Liver (tissue), 9 donors: Measurements from ENCODE around the gene GNG7. TPM values are rescaled to one million over a fixed set of nuclear protein-coding genes. Genes with fewer than 3 reads are reported as not detected.

Source experiments
- DNase-seq: peaks from one replicate; pipeline ENCODE4 v3.0.0-alpha.2; 2017; ENCODE audit warnings: low spot score
- H3K27ac ChIP-seq, 2 donors: one replicate each; pipeline ENCODE4 v1.7.0; 2013; ENCODE audit warnings: inconsistent platforms in 2 of 2, low read length in 2 of 2, control low read depth in 1 of 2, low read depth in 1 of 2, mild to moderate bottlenecking in 1 of 2
- H3K27me3 ChIP-seq, 4 donors: one replicate each; pipeline versions ENCODE4 v1.6.1 to v1.7.0; 2013; ENCODE audit warnings: low read length in 3 of 4, inconsistent platforms in 1 of 4, mild to moderate bottlenecking in 1 of 4, moderate library complexity in 1 of 4; ENCODE audit not compliant: control insufficient read depth in 4 of 4, insufficient read depth in 4 of 4
- H3K36me3 ChIP-seq, 4 donors: one replicate each; pipeline versions ENCODE4 v1.6.1 to v1.7.0; 2013; ENCODE audit warnings: low read length in 3 of 4, mild to moderate bottlenecking in 3 of 4, low read depth in 1 of 4, moderate library complexity in 1 of 4; ENCODE audit not compliant: control insufficient read depth in 4 of 4, insufficient read depth in 3 of 4
- H3K4me1 ChIP-seq, 4 donors: one replicate each; pipeline versions ENCODE4 v1.6.1 to v1.7.0; 2013; ENCODE audit warnings: low read length in 3 of 4, mild to moderate bottlenecking in 3 of 4, moderate library complexity in 1 of 4; ENCODE audit not compliant: control insufficient read depth in 4 of 4, insufficient read depth in 4 of 4
- H3K4me3 ChIP-seq, 3 donors: one replicate each; pipeline versions ENCODE4 v1.6.1 to v1.7.0; 2013; ENCODE audit warnings: low read length in 3 of 3, control low read depth in 1 of 3, low read depth in 1 of 3, mild to moderate bottlenecking in 1 of 3
- H3K9ac ChIP-seq, 2 donors: one replicate each; pipeline ENCODE4 v1.7.0; 2013; ENCODE audit warnings: low read length in 2 of 2, mild to moderate bottlenecking in 2 of 2, moderate library complexity in 2 of 2, control low read depth in 1 of 2, low read depth in 1 of 2
- H3K9me3 ChIP-seq, 4 donors: one replicate each; pipeline versions ENCODE4 v1.6.1 to v1.7.0; 2013; ENCODE audit warnings: low read length in 3 of 4; ENCODE audit not compliant: control insufficient read depth in 4 of 4
- EGR1 ChIP-seq, 2 donors: IDR thresholded peaks; 2 replicates each; pipeline ENCODE4 v1.6.1; 2016 to 2018; ENCODE audit warnings: antibody characterized with exemption in 2 of 2, low read depth in 2 of 2
- FOXA1 ChIP-seq: IDR thresholded peaks from 2 replicates; pipeline ENCODE4 v1.6.1; 2016; ENCODE audit warnings: antibody characterized with exemption
- FOXA2 ChIP-seq: IDR thresholded peaks from 2 replicates; pipeline ENCODE4 v1.6.1; 2016; ENCODE audit warnings: antibody characterized with exemption
- GABPA ChIP-seq, 2 donors: IDR thresholded peaks in 1 of 2; conservative IDR thresholded peaks in 1 of 2; 2 replicates each; pipeline ENCODE4 v1.6.1; 2016; ENCODE audit warnings: antibody characterized with exemption in 2 of 2, mild to moderate bottlenecking in 1 of 2, moderate library complexity in 1 of 2
- HNF4G ChIP-seq: IDR thresholded peaks from 2 replicates; pipeline ENCODE4 v1.6.1; 2016; ENCODE audit warnings: antibody characterized with exemption
- MAX ChIP-seq: IDR thresholded peaks from 2 replicates; pipeline ENCODE4 v1.6.1; 2016; ENCODE audit warnings: antibody characterized with exemption
- NR2F2 ChIP-seq: IDR thresholded peaks from 2 replicates; pipeline ENCODE4 v1.6.1; 2016; ENCODE audit warnings: antibody characterized with exemption
- RAD21 ChIP-seq, 2 donors: IDR thresholded peaks; 2 replicates each; pipeline ENCODE4 v1.6.1; 2016; ENCODE audit warnings: antibody characterized with exemption in 2 of 2, mild to moderate bottlenecking in 2 of 2
- REST ChIP-seq: IDR thresholded peaks from 2 replicates; pipeline ENCODE4 v1.6.1; 2016; ENCODE audit warnings: antibody characterized with exemption, mild to moderate bottlenecking
- RXRA ChIP-seq, 2 donors: IDR thresholded peaks; 2 replicates each; pipeline ENCODE4 v1.6.1; 2017 to 2018; ENCODE audit warnings: antibody characterized with exemption in 2 of 2, mild to moderate bottlenecking in 1 of 2
- SP1 ChIP-seq: IDR thresholded peaks from 2 replicates; pipeline ENCODE4 v1.6.1; 2018; ENCODE audit warnings: antibody characterized with exemption, mild to moderate bottlenecking
- WGBS: extraction: QIAGEN DNeasy Blood & Tissue Kit; methylation state at CpG from one replicate; pipeline ENCODE4 v1.1.7; 2013; 5-methylcytosine and 5-hydroxymethylcytosine counted together
- polyA plus RNA-seq, 2 donors: library from polyadenylated mRNA; stranded (reverse) in 1 of 2; unstranded in 1 of 2; fragments of 200-250 nt in 1 of 2; fragments of >200 nt in 1 of 2; fragmentation: Nextera tagmentation in 1 of 2; extraction: Ambion mirVana in 1 of 2; gene quantifications; one replicate each; pipeline versions ENCODE4 v1.2.1 to v1.2.3, GENCODE V29; 2013 to 2015
- total RNA-seq, 2 donors: library from RNA; depleted of rRNA; stranded (reverse); fragments of >200 nt; gene quantifications; one replicate each; pipeline ENCODE4 v1.2.3, GENCODE V29; 2014
- TF ChIP-seq, protein P1 (sequence below): IDR thresholded peaks from 2 replicates; pipeline ENCODE4 v1.6.1; 2016; ENCODE audit warnings: antibody characterized with exemption
- TF ChIP-seq, protein P2 (sequence below): fragments of 150-350 bp; IDR thresholded peaks from 2 replicates; pipeline ENCODE4 v1.5.1; 2017; ENCODE audit warnings: improper control_type of control experiment, low read depth, low read length; ENCODE audit not compliant: missing input control
- TF ChIP-seq, protein P3 (sequence below): IDR thresholded peaks from 2 replicates; pipeline ENCODE4 v1.6.1; 2016; ENCODE audit warnings: antibody characterized with exemption
- donor health status: healthy.
- donor health status: healthy.
- donor health status: healthy.
- donor health status: healthy.
- donor health status: healthy.

GNG7 gene
- total and polyA plus RNA-seq, 4 donors, result 0.75 to 1.9 (median 1.1) TPM

GRCh38 chr19:2743099-2743498 lies 40.6 kb upstream of the GNG7 start:
- H3K9ac ChIP-seq, result no peak overlapping the region
- no peaks in the 10 kb centered on the region for H3K9me3 ChIP-seq
- H3K36me3 ChIP-seq, result no peaks in the 10 kb centered on the region
- DNase-seq, result no peak
- no peak overlapping the region for H3K27ac ChIP-seq
- peaks cover 4 to 10% (median 8%) of the 10 kb centered on the region in 4 donors for H3K4me1 ChIP-seq
- TF ChIP-seq MAX (no peak), GABPA (IDR thresholded peaks at IDR 0.05 in 1 of 2, conservative IDR thresholded peaks at IDR 0.05 in 1 of 2) (no peak)
- no peak overlapping the region for H3K4me3 ChIP-seq
- H3K27me3 ChIP-seq, result no peaks in the 10 kb centered on the region
- WGBS, result 63% methylated on average over 8 of the region's 8 CpGs

DNA sequence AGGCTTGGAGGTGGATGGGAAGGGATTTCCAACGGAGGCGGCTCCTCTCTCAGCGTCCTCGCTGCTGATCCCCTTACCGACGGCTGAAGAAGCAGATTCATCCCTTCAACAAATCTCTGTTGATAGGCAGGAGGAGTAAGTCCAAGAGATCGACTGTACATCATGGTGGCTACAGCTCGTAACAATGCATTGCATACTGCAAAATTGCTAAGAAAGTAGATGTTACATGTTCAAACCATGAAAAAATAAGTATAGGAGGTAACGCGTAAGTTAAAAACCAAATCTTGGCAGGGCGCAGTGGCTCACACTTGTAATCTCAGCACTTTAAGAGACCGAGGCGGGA lies 37.8 kb upstream of the GNG7 start:
- peaks cover 0 to 2% (median 0%) of the 10 kb centered on the region in 4 donors for H3K9me3 ChIP-seq
- no peak overlapping the region for H3K27ac ChIP-seq
- TF ChIP-seq GABPA (IDR thresholded peaks at IDR 0.05 in 1 of 2, conservative IDR thresholded peaks at IDR 0.05 in 1 of 2) (peak in 1 of 2 donors; percentile 41), HNF4G (no peak), NR2F2 (no peak), FOXA1 (no peak)
- TF ChIP-seq, protein P1, sequence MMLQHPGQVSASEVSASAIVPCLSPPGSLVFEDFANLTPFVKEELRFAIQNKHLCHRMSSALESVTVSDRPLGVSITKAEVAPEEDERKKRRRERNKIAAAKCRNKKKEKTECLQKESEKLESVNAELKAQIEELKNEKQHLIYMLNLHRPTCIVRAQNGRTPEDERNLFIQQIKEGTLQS, result no peak
- DNase-seq, result no peak
- H3K4me1 ChIP-seq, result peaks cover 4 to 10% (median 8%) of the 10 kb centered on the region in 4 donors
- 44% methylated on average over 13 of the region's 13 CpGs for WGBS
- peaks cover 1 to 17% (median 8%) of the 10 kb centered on the region in 4 donors for H3K36me3 ChIP-seq
- H3K9ac ChIP-seq, result no peak overlapping the region
- H3K27me3 ChIP-seq, result no peaks in the 10 kb centered on the region
- no peak overlapping the region for H3K4me3 ChIP-seq

DNA sequence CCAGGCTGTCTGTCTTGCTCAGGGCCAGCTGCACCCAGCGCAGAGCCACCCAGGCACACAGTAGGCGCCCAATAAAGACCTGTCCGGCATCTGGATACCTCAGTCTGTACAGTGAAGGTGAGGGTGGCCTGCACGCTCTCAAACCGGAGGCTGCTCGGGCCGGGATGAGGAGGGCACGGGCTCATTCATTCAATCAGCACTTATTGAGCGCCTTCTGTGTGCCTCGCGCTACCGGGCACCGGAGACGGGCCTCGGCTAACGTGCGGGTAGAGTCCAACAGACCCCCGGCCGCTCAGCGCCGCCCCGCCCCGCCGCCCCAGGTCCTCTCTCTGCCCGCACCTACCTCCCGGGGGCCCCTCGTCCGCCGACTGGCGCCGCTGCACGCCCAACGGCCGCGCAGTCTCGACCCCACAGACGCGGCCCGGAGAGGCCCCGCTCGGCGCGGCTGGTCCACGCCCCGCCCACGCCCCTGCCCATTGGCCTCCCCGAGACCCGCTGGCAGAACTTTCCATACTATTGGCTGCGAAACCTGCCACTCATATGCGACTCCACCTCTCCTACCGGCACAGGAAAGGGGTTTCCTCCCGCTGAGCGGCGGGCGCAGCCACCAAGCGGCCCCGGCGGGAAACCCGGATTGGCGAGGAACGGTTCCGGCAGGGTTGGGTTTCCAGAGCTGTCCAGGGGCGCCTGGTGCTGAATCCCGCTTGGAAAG lies 37.3 kb upstream of the GNG7 start, which contains the start of gene SLC39A3:
TSS of gene SLC39A3 (minus strand) at position 416 of the 712 bp plus-strand sequence. CDS start 2,760 bp downstream, outside the sequence.
- peaks cover 0 to 2% (median 0%) of the 10 kb centered on the region in 4 donors for H3K9me3 ChIP-seq
- peak; percentile 99 for DNase-seq
- H3K4me1 ChIP-seq, result peaks cover 4 to 10% (median 8%) of the 10 kb centered on the region in 4 donors
- H3K4me3 ChIP-seq, result peak within 1 kb of the TSS; percentile 74 to 98 (median 79)
- TF ChIP-seq RXRA (IDR thresholded peaks at IDR 0.05), result peak in 1 of 2 donors; percentile 31
- no peak for TF ChIP-seq FOXA2
- TF ChIP-seq EGR1 (IDR thresholded peaks at IDR 0.05; ENCODE audit: low read depth in 2 of 2), result no peak
- TF ChIP-seq, protein P2, sequence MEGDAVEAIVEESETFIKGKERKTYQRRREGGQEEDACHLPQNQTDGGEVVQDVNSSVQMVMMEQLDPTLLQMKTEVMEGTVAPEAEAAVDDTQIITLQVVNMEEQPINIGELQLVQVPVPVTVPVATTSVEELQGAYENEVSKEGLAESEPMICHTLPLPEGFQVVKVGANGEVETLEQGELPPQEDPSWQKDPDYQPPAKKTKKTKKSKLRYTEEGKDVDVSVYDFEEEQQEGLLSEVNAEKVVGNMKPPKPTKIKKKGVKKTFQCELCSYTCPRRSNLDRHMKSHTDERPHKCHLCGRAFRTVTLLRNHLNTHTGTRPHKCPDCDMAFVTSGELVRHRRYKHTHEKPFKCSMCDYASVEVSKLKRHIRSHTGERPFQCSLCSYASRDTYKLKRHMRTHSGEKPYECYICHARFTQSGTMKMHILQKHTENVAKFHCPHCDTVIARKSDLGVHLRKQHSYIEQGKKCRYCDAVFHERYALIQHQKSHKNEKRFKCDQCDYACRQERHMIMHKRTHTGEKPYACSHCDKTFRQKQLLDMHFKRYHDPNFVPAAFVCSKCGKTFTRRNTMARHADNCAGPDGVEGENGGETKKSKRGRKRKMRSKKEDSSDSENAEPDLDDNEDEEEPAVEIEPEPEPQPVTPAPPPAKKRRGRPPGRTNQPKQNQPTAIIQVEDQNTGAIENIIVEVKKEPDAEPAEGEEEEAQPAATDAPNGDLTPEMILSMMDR, result peak; percentile 21
- TF ChIP-seq MAX, result no peak
- TF ChIP-seq, protein P3, sequence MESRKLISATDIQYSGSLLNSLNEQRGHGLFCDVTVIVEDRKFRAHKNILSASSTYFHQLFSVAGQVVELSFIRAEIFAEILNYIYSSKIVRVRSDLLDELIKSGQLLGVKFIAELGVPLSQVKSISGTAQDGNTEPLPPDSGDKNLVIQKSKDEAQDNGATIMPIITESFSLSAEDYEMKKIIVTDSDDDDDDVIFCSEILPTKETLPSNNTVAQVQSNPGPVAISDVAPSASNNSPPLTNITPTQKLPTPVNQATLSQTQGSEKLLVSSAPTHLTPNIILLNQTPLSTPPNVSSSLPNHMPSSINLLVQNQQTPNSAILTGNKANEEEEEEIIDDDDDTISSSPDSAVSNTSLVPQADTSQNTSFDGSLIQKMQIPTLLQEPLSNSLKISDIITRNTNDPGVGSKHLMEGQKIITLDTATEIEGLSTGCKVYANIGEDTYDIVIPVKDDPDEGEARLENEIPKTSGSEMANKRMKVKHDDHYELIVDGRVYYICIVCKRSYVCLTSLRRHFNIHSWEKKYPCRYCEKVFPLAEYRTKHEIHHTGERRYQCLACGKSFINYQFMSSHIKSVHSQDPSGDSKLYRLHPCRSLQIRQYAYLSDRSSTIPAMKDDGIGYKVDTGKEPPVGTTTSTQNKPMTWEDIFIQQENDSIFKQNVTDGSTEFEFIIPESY, result no peak
- TF ChIP-seq FOXA1, result no peak
- peak; percentile 100 for TF ChIP-seq REST
- TF ChIP-seq SP1, result peak; percentile 85
- peak; percentile 87 to 95 for TF ChIP-seq GABPA (IDR thresholded peaks at IDR 0.05 in 1 of 2, conservative IDR thresholded peaks at IDR 0.05 in 1 of 2)
- no peak for TF ChIP-seq HNF4G
- peak in 1 of 2 donors; percentile 60 for TF ChIP-seq RAD21 (IDR thresholded peaks at IDR 0.05)
- peak; percentile 19 for TF ChIP-seq NR2F2
- peak within 1 kb of the TSS in 1 of 2 donors; percentile 58 for H3K9ac ChIP-seq
- under 1% methylated on average over 64 of the region's 64 CpGs for WGBS
- H3K27ac ChIP-seq, result no peak within 1 kb of the TSS
- H3K36me3 ChIP-seq, result peaks cover 2 to 23% (median 8%) of the 10 kb centered on the region in 4 donors
- no peaks in the 10 kb centered on the region for H3K27me3 ChIP-seq
